Tibial nerve (tissue), 4 donors: Measurements from ENCODE around the gene AMOTL1. TPM values are rescaled to one million over a fixed set of nuclear protein-coding genes. Genes with fewer than 3 reads are reported as not detected.
A peak's percentile ranks its signal among the peaks of the same experiment; 100 is the strongest.

Experiments
- DNase-seq, 2 donors: peaks; one replicate each; pipeline ENCODE4 v3.0.0-alpha.2; 2019; ENCODE audit warnings: low spot score in 2 of 2
- H3K27ac ChIP-seq, 4 donors: fragments of 200-600 bp; sonication (generic) in 3 of 4; one replicate each; pipeline ENCODE4 v1.5.1; 2017 to 2019; ENCODE audit warnings: mild to moderate bottlenecking in 1 of 4
- H3K27me3 ChIP-seq, 2 donors: fragments of 200-600 bp; sonication (generic) in 1 of 2; one replicate each; pipeline versions ENCODE4 v1.5.1 to v1.6.0; 2017 to 2019
- H3K36me3 ChIP-seq, 3 donors: fragments of 200-600 bp; sonication (generic); one replicate each; pipeline ENCODE4 v1.5.1; 2018 to 2019
- H3K4me1 ChIP-seq, 4 donors: fragments of 200-600 bp; sonication (generic) in 3 of 4; one replicate each; pipeline ENCODE4 v1.5.1; 2017 to 2019
- H3K4me3 ChIP-seq, 4 donors: fragments of 200-600 bp; sonication (generic) in 3 of 4; one replicate each; pipeline ENCODE4 v1.5.1; 2017 to 2019; ENCODE audit warnings: mild to moderate bottlenecking in 1 of 4, moderate library complexity in 1 of 4
- H3K9me3 ChIP-seq, 4 donors: fragments of 200-600 bp; sonication (generic) in 3 of 4; one replicate each; pipeline ENCODE4 v1.5.1; 2017 to 2019
- EP300 ChIP-seq, 2 donors: sonication (generic); formaldehyde crosslinking; IDR thresholded peaks; one replicate each; pipeline ENCODE4 v1.6.1; 2017; ENCODE audit warnings: antibody characterized with exemption in 2 of 2, mild to moderate bottlenecking in 1 of 2
- POLR2A ChIP-seq, 2 donors: fragments of 450-650 bp; IDR thresholded peaks; one replicate each; pipeline ENCODE4 v1.6.1; 2017; ENCODE audit warnings: antibody characterized with exemption in 2 of 2, mild to moderate bottlenecking in 2 of 2, moderate library complexity in 2 of 2
- WGBS, 2 donors: methylation state at CpG; one replicate each; pipeline ENCODE4 v1.1.5; 2018; 5-methylcytosine and 5-hydroxymethylcytosine counted together
- total RNA-seq, 4 donors: library from RNA; depleted of rRNA; stranded (reverse); fragments of >200 nt; gene quantifications; one replicate each; pipeline ENCODE4 v1.1.0, GENCODE V29; 2016
- TF ChIP-seq, protein P1 (sequence below), 5 experiments: fragments of 200-600 bp in 3 of 5; fragments of 450-650 bp in 2 of 5; sonication (generic) in 3 of 5; IDR thresholded peaks; one replicate each; pipeline ENCODE4 v1.5.1; 2016 to 2019; ENCODE audit warnings: antibody characterized with exemption in 5 of 5, mild to moderate bottlenecking in 3 of 5, moderate library complexity in 2 of 5

Gene AMOTL1
- total RNA-seq, 4 donors from 2014 or later = 46.5 to 58.0 (median 51.9) TPM

DNA sequence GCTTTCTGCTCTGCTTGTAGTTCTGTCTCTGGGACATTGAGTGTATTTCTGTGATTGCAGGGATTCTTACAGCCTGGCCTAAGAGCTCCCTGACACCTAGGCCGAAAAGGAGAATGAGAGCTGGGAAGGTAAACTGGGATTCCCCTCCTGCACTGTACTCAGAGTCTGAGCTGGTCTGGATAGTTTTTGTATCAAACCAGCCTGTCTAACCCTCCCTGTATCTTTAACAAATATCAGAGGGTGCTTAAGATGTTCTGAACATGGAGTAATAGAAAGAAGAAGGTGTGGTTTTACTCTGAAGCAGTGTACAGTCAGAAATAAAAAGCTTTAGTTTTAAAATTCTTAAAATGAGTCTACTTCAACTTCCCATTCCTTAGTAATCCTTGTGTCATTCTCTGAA lies 57.3 kb downstream of the AMOTL1 start:
- Histone ChIP-seq H3K27ac (peak overlapping the region in 2 of 4 donors; percentile 3 to 34), H3K36me3 (peaks cover 0 to 94% (median 0%) of the 10 kb centered on the region in 3 donors)

DNA sequence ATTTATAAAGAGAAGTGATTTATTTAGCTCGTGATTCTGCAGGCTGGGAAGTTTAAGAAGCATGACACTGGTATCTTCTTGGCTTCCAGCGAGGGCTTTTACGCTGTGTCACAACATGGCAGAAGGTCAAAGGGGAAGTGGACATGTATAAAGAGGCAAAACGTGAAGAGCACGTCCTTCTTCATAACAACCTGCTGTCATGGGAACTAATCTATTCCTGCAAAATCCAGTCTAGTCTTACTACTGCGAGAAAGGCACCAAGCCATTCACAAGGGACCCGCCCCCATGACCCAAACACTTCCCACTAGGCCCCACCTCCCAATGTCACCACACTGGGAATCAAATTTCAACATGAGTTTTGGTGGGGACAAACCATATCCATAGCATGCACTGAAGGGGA lies 58.3 kb downstream of the AMOTL1 start:
- H3K36me3 ChIP-seq = peaks cover 0 to 93% (median 0%) of the 10 kb centered on the region in 3 donors
- 76 to 86% methylated on average over 7 of the region's 7 CpGs for WGBS, 2 donors
- no peak overlapping the region for H3K4me3 ChIP-seq
- H3K27me3 ChIP-seq = no peaks in the 10 kb centered on the region
- no peak overlapping the region for H3K27ac ChIP-seq
- H3K9me3 ChIP-seq = no peaks in the 10 kb centered on the region
- DNase-seq = no peak
- peaks cover 0 to 29% (median 7%) of the 10 kb centered on the region in 4 donors for H3K4me1 ChIP-seq
- no peak for TF ChIP-seq EP300 (IDR thresholded peaks at IDR 0.05)
- TF ChIP-seq, protein P1, sequence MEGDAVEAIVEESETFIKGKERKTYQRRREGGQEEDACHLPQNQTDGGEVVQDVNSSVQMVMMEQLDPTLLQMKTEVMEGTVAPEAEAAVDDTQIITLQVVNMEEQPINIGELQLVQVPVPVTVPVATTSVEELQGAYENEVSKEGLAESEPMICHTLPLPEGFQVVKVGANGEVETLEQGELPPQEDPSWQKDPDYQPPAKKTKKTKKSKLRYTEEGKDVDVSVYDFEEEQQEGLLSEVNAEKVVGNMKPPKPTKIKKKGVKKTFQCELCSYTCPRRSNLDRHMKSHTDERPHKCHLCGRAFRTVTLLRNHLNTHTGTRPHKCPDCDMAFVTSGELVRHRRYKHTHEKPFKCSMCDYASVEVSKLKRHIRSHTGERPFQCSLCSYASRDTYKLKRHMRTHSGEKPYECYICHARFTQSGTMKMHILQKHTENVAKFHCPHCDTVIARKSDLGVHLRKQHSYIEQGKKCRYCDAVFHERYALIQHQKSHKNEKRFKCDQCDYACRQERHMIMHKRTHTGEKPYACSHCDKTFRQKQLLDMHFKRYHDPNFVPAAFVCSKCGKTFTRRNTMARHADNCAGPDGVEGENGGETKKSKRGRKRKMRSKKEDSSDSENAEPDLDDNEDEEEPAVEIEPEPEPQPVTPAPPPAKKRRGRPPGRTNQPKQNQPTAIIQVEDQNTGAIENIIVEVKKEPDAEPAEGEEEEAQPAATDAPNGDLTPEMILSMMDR (IDR thresholded peaks at IDR 0.05) = no peak
- TF ChIP-seq POLR2A (IDR thresholded peaks at IDR 0.05) = no peak

More for the DNA sequence above, 57.3 kb downstream of the AMOTL1 start:
- Histone ChIP-seq H3K4me1 (peaks cover 0 to 25% (median 4%) of the 10 kb centered on the region in 4 donors), H3K27me3 (no peaks in the 10 kb centered on the region), H3K9me3 (no peaks in the 10 kb centered on the region), H3K4me3 (no peak overlapping the region)
- no peak for DNase-seq
- 68 to 88% methylated on average over 1 of the region's 1 CpG for WGBS, 2 donors
- no peak for TF ChIP-seq EP300 (IDR thresholded peaks at IDR 0.05)
- TF ChIP-seq, protein P1 (IDR thresholded peaks at IDR 0.05) = no peak
- no peak for TF ChIP-seq POLR2A (IDR thresholded peaks at IDR 0.05)

DNA sequence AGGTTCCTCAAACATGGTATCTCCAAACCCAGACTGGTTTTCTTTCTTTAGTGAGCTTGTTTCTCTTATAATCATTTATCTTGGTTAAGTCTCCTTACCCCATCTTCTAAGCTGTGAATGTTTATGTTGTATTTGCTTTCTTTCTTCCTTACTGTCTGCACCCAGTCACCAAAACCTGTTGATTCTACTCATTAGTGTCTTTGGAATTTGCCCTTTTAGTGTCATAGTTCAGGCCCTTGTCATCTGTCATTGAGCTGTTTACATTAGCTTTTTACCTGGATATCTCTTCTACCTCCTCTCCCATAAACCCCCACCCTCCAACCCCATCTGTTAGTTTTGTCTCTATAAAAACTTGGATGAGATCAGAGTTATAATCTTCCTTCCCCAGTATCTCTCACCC lies 59.9 kb downstream of the AMOTL1 start:
- H3K36me3 ChIP-seq = peaks cover 0 to 92% (median 0%) of the 10 kb centered on the region in 3 donors
- H3K4me1 ChIP-seq = peaks cover 0 to 36% (median 7%) of the 10 kb centered on the region in 4 donors
- H3K27me3 ChIP-seq = no peaks in the 10 kb centered on the region
- H3K27ac ChIP-seq = no peak overlapping the region
- TF ChIP-seq, protein P1 (IDR thresholded peaks at IDR 0.05) = no peak
- TF ChIP-seq POLR2A (IDR thresholded peaks at IDR 0.05) = no peak
- no peaks in the 10 kb centered on the region for H3K9me3 ChIP-seq
- DNase-seq = no peak
- H3K4me3 ChIP-seq = no peak overlapping the region

DNA sequence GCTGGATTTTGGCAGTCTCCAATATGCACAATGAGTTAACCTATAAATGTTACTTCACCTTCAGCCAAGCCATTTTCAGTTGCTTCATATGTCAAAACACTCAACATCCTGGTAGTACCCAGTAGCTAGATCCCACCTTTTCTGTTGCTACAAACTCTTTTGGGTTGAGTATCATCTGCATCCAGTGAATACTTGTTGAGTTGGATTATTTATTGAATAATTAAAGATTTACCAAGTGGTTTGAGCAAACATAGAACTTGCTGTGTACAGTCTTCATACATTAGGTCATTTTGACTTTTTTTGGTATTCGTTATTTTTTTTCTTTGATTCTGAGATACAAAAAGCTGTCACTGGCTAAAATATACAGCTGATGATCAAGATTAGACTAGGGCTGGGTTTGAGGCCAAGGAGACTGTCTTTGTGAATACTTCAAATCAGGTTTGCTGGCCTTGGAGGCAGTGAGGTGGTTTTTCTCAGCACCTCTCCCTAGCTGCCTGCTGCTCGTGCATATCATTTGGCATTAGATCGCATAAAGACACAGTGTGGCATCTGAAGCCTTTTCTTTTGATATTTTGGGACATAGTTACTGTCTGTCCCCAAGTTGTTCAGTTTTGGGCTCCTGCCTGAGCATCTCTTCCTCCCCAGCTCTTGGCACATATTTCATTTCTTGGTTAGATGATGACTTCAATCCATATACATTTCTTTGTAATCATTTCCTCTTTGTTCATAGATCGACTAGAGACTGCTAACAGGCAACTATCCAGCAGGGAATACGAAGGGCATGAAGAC lies 62.8 kb downstream of the AMOTL1 start:
- Histone ChIP-seq H3K27ac (peak overlapping the region in 1 of 4 donors; percentile 39), H3K4me1 (peaks cover 0 to 40% (median 10%) of the 10 kb centered on the region in 4 donors), H3K9me3 (no peaks in the 10 kb centered on the region), H3K36me3 (peaks cover 0 to 70% (median 0%) of the 10 kb centered on the region in 3 donors), H3K27me3 (no peaks in the 10 kb centered on the region), H3K4me3 (no peak overlapping the region)
- WGBS, 2 donors = 45 to 47% methylated on average over 5 of the region's 5 CpGs
- TF ChIP-seq, protein P1 (IDR thresholded peaks at IDR 0.05) = no peak
- TF ChIP-seq EP300 (IDR thresholded peaks at IDR 0.05) (no peak), POLR2A (IDR thresholded peaks at IDR 0.05) (no peak)
- no peak for DNase-seq

DNA sequence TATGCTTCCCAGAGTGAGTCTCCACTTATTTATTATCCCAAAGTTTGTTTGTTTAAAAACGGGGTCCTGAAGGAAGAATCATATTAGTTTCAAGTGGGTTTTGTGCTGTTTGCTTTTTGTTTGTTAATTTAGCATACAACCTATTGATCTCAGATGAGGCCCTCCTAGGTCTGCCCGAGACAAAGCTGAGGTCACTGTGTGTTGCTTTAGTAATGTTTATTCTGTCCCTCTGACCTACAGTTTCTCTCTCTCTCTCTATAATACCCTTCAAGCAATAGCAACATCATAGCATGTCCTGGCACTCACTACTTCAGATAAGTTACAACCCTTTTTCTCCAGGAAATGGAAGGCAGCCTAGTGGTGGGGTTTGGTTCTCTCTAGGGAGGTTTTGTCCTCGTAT lies 63.4 kb downstream of the AMOTL1 start:
- TF ChIP-seq, protein P1 (IDR thresholded peaks at IDR 0.05) = no peak
- TF ChIP-seq POLR2A (IDR thresholded peaks at IDR 0.05) = no peak
- TF ChIP-seq EP300 (IDR thresholded peaks at IDR 0.05) = no peak
- DNase-seq = no peak
- 39 to 49% methylated on average over 3 of the region's 3 CpGs for WGBS, 2 donors
- H3K9me3 ChIP-seq = no peaks in the 10 kb centered on the region
- peaks cover 0 to 64% (median 0%) of the 10 kb centered on the region in 3 donors for H3K36me3 ChIP-seq
- H3K4me1 ChIP-seq = peaks cover 0 to 41% (median 11%) of the 10 kb centered on the region in 4 donors
- H3K4me3 ChIP-seq = no peak overlapping the region
- H3K27ac ChIP-seq = peak overlapping the region in 1 of 4 donors; percentile 39
- no peaks in the 10 kb centered on the region for H3K27me3 ChIP-seq
